C4-2B (cell line): ENCODE results near the gene WBP2.

ENCODE experiments used
- H3K27ac ChIP-seq: fragments of 450-650 bp; 2 replicates; pipeline ENCODE4 v1.5.1; 2017
- ZFX ChIP-seq: fragments of 450-650 bp; IDR thresholded peaks from 2 replicates; pipeline ENCODE4 v1.6.1; 2017
- TF ChIP-seq, protein P1 (sequence below): fragments of 450-650 bp; conservative IDR thresholded peaks from 2 replicates; pipeline ENCODE4 v1.5.1; 2017; ENCODE audit warnings: mild to moderate bottlenecking

WBP2 gene

DNA sequence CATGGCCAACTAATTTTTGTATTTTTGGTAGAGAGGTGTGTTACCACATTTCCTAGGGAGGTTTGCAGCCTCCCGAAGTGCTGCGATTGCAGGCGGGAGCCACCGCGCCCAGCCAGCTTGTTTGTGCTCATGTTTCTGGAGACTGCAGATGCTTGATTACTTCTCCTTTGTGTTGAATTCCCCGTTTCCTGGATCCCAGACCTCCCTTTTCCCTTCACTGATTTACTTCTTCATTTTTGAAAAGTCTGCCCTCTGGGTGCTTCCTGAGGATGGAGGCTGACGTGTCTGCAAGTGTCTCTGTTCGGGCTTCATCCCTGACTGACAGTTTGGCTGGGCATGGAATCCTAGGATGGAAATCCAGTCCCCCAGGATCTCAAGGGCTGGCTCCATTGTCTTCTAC is 30.3 kb upstream of the WBP2 start:
- TF ChIP-seq ZFX, result no peak
- TF ChIP-seq, protein P1, sequence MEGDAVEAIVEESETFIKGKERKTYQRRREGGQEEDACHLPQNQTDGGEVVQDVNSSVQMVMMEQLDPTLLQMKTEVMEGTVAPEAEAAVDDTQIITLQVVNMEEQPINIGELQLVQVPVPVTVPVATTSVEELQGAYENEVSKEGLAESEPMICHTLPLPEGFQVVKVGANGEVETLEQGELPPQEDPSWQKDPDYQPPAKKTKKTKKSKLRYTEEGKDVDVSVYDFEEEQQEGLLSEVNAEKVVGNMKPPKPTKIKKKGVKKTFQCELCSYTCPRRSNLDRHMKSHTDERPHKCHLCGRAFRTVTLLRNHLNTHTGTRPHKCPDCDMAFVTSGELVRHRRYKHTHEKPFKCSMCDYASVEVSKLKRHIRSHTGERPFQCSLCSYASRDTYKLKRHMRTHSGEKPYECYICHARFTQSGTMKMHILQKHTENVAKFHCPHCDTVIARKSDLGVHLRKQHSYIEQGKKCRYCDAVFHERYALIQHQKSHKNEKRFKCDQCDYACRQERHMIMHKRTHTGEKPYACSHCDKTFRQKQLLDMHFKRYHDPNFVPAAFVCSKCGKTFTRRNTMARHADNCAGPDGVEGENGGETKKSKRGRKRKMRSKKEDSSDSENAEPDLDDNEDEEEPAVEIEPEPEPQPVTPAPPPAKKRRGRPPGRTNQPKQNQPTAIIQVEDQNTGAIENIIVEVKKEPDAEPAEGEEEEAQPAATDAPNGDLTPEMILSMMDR, result no peak
- H3K27ac ChIP-seq, result no peak overlapping the region

DNA sequence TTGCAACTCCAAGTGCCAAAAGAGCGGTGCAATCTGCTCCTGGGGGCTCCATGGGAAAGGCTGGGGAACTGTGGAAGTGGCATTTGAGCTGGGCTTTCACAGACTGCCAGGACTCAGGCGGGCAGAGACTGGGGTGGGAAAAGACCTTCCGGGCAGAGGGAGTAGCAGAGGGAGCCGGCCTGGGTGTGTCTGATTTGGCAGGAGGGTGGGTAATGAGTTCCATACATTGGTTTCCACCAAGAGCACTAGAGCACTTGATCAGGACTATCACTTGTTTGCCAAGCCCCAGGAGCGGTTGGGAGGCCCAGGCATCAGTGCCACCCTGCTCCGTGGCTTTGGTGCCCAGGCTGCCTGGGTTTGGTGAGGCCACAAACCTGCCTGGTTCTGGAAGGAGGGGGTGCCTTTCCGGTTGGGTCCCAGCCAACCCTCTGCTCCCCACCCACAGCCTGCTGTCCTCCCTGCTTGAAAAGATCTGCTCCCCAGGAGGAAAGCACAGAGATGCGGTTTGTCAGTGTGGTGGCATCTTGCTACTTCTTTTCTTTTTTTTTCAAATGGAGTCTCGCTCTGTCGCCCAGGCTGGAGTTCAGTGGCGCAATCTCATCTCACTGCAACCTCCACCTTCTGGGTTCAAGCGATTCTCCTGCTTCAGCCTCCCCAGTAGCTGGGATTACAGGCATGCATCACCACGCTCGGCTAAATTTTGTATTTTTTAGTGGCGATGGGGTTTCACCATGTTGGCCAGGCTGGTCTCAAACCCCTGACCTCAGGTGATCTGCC is 26.7 kb upstream of the WBP2 start:
- TF ChIP-seq, protein P1, result no peak
- no peak for TF ChIP-seq ZFX
- H3K27ac ChIP-seq, result no peak overlapping the region

DNA sequence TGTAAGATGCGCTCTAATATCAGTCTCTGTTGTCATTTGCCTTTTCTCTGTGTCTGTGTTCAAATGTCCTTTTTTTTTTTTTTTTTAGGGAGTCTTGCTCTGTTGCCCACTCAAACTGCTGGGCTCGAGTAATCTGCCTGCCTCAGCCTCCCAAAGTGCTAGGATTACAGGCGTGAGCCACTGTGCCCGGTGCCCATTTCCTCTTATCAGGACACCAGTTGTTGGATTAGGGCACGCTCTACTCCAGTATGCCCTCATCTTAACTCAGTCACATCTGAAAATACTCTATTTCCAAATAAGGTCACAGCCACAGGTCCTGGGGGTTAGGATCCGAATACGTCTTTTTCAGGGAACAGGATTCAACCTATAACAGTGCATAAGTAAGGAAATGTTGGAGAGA is 25.1 kb upstream of the WBP2 start:
- TF ChIP-seq ZFX, result no peak
- TF ChIP-seq, protein P1, result no peak
- H3K27ac ChIP-seq, result no peak overlapping the region

DNA sequence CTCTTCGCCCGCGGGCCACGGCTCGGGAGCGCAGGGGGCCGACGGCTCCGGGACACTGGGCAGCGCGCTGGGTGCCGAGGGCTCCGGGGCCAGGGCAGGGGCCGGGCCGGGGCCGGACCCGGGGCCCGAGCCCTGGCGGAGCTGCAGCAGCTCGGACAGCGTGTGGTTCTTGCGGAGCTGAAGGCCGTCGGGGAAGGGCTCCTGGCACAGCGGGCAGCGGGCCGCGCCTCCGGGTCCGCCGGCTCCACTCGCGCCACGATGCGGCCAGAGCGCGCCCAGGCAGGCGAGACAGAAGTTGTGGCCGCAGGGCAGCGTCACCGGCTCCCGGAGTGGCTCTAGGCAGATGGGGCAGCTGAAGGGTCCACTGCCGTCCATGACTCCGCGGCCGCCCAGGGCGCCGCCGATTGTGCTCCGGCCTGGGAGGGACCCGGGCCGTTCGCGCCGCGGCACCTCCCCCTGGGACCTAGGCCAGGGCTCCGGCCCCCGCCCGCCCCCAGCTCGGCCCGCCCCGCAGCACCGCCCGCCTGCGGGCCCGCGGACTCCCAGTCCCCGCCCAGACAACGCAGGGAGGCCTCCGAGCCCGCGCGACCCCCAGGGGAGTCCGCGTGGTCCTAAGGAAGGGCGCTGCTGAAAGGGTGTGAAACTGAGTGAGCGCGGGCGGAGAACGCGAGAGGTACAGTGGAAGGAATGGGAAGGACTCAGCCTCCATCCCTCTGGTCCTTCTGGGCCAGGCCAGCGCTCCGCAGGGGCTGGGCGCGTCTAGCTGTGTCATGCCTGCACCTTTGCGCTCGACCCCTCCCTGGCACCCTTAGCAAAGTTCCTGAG is 23.3 kb upstream of the WBP2 start, which contains the start of gene TRIM47:
TSS of gene TRIM47 (minus strand) at position 408 of the 825 bp plus-strand sequence. CDS start at position 375, 33 bp downstream.
- TF ChIP-seq, protein P1, result peak; percentile 63; the same call in 1 of the 2 replicates
- 0 out of 2 replicates have a peak, but pooled peaks have one; percentile 48 for TF ChIP-seq ZFX
- peak within 1 kb of the TSS; percentile 57 for H3K27ac ChIP-seq

DNA sequence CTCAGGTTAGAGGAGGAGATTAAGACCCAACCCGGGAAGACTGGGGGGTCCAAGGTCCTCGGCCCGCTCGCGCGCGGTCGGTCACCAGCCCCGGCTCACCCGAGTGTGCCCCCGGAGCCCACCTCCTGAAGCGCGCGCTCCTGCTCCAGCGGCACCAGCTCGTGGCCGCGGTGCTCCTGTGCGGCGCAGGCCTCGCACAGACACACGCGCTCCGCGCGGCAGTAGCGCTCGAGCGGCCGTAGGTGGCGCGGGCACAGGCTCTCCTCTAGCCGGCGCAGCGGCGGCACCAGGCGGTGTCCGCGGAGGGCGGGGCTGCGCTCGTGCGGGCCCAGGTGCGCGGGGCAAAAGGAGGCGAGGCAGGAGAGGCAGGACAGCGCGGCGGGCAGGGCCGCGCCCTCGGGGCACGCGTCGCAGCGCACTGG is 22.6 kb upstream of the WBP2 start:
- peak overlapping the region; percentile 57 for H3K27ac ChIP-seq
- TF ChIP-seq, protein P1, result peak; percentile 84
- peak; percentile 75; the same call in 1 of the 2 replicates for TF ChIP-seq ZFX

DNA sequence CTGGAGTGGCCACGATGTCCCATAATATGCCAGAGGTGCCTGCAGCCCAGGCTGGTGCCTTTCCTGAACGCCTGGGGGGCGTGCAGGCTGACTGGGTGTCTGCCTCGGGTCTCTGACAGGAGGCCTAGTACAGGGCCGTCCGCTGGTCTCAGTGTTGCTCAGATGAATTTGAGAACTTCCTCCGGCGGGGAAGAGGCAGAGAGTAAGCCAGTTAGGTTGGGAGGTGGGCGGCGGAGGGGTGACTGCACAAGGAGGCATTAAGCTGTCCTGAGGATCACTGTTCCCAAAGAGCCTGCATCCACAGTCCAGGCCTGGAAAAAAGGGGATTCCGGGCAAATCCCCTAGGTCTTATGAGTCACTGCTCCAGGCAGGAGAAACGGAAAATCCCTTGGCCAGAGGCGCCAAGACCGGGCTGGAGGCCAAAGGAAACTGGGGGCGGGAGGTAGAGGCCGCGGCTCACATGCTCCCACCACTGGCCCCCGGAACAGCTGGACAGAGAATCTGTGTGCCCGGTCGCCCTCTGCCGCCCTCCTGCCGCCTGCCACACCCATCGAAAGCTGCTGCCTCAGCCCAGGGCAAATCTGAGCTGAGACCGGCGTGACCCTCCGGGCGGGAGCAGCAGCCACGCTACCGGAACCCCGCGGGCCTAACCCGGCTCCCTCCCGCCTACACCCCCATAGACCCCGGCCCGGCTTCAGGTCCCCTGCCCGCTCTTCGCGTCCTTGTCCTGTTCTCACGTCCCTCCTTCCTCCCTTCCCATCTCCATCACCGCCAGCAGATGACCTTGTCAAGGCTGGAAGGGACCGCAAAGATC is 22.0 kb upstream of the WBP2 start:
- TF ChIP-seq ZFX, result no peak
- peak overlapping the region; percentile 57 for H3K27ac ChIP-seq

DNA sequence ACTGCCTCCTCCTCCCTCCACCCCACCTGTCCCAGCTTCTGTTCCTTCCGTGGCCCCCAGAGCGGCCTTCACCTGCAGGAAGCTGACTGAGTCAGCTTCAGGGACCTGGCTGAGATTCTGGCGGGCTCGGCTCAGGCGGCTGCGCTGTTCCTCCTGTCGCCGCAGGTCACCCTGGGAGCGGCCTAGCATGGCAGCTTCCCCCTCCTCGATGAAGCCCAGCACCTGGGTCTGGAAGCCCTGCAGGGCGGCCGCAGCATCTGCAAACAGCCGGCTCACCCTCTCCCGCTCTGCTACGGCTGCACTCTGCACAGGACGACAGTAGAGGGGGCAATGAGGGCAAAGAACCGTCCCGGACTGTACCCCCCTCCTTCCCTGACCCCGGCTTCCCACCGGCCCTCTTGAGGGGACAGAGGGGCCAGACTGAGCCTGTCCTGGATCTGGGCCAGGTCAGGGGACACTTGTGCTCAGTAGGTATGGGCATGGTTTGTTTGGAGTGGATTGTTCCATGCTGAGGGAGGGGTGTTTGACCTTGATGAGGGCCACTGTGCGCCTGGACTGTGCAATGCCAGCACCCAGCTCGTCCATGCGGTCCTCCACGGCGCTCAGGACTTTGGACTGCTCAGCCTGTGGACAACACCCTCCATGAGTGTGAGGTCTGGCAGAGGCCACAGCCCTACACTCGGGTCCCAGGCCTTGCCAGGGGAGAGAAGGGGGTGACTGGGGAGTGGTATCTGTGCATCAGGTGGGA is 21.2 kb upstream of the WBP2 start:
- peak overlapping the region; percentile 57; the same call in 1 of the 2 replicates for H3K27ac ChIP-seq
- TF ChIP-seq, protein P1, result no peak
- TF ChIP-seq ZFX, result no peak
